Rectal smooth muscle tissue (tissue), 1 donor: ENCODE results near the gene PHAF1.

Source experiments
- H3K27ac ChIP-seq: one replicate; pipeline ENCODE4 v1.7.0; 2013; ENCODE audit warnings: low read depth, low read length, inconsistent platforms
- H3K27me3 ChIP-seq: one replicate; pipeline ENCODE4 v1.7.0; 2013; ENCODE audit warnings: low read length; ENCODE audit not compliant: control insufficient read depth, insufficient read depth
- H3K36me3 ChIP-seq: one replicate; pipeline ENCODE4 v1.7.0; 2013; ENCODE audit warnings: low read length; ENCODE audit not compliant: control insufficient read depth, insufficient read depth
- H3K4me1 ChIP-seq: one replicate; pipeline ENCODE4 v1.7.0; 2013; ENCODE audit warnings: low read length; ENCODE audit not compliant: control insufficient read depth, insufficient read depth
- H3K4me3 ChIP-seq: one replicate; pipeline ENCODE4 v1.7.0; 2013; ENCODE audit warnings: low read length
- H3K9ac ChIP-seq: one replicate; pipeline ENCODE4 v1.7.0; 2013; ENCODE audit warnings: low read length

PHAF1 gene

DNA sequence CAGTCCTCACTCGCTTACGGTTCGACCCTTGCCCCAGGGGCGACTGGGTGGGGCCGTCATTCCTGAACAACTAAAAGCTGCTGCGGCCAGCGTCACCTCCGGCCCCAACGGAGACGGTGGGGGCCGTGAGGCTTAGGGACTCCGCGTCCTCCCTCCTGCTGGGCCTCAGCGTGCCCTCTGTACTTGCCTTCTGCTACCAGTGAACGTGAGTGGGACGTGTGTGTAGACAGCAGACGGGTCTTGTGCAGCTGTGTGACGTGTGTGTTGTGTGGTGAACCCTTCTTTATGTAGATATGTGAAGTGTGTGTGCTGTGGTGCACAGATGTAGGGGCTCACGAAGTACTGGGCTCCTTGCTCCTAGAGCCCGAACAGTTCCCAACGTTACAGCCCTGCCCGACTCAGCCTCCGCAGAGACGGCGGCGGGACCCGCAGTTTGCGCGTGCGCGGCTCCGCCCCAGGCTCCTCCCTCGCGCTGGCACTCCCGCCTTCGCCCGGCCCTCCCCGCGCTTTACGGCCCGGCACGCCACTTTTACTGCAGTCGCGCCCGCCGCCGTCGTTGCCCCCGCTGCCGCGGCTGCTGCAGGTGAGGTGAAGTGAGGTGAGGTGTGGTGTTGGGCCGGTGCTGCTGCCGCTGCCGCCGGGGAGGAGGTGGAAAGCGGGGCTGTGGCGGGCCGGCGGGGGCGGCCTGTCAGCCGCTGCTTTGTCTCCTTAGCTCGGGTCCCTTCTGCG lies at the start of gene PHAF1:
Gene PHAF1 (plus strand): TSS at position 535 of the 729 bp plus-strand sequence. CDS start 235 bp downstream, outside the sequence.
- H3K9ac ChIP-seq, result peak within 1 kb of the TSS; percentile 74
- H3K36me3 ChIP-seq, result no peaks in the 10 kb centered on the region
- peak within 1 kb of the TSS; percentile 75 for H3K27ac ChIP-seq
- no peaks in the 10 kb centered on the region for H3K27me3 ChIP-seq
- H3K4me3 ChIP-seq, result peak within 1 kb of the TSS; percentile 82
- H3K4me1 ChIP-seq, result no peaks in the 10 kb centered on the region

DNA sequence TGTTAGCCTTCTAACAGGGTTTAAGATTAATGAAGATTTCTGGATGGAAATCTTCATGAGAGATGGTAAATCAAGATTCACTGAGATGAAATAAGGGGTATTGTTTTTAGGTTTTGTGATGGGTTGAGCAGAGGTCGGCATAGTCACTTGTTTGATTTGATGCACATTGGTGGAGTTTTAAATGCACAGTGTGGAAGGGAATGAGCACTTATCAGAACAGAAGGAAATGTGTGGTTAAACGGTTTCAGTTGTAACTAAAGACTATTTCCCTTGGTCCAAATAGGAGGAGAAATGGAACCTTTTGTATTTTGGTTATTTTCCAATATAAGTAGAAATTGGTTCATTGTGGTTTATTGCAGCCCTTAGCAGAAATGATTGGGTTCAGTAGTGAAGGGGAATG lies 46.7 kb upstream of the PHAF1 start:
- no peaks in the 10 kb centered on the region for H3K4me1 ChIP-seq
- H3K36me3 ChIP-seq, result no peaks in the 10 kb centered on the region
- no peak overlapping the region for H3K4me3 ChIP-seq
- H3K27me3 ChIP-seq, result no peaks in the 10 kb centered on the region
- H3K9ac ChIP-seq, result no peak overlapping the region
- H3K27ac ChIP-seq, result no peak overlapping the region

DNA sequence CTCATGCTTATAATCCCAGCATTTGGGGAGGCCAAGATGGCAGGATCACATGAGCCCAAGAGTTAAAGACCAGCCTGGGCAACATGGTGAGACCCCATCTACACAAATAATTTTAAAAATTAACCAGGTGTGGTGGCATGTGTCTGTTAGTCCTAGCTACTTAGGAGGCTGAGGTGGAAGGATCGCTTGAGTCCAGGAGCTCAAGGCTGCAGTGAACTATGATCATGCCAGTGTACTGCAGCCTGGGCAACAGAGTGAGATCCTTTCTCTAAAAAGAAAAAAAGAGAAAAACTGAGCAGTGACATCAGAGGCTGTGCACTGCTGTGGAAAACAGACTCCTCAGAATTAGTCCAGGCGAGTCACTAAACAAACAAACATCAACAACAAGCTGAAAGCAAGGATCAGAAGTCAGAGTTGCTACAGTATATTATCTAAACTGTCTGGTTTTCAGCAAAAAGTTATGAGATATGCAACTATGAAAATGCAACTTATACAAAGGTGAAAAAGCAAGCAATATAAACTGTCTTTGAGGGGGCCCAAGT lies 41.5 kb upstream of the PHAF1 start:
- no peak overlapping the region for H3K9ac ChIP-seq
- H3K4me1 ChIP-seq, result no peaks in the 10 kb centered on the region
- peaks cover 3% of the 10 kb centered on the region for H3K36me3 ChIP-seq
- no peaks in the 10 kb centered on the region for H3K27me3 ChIP-seq
- no peak overlapping the region for H3K27ac ChIP-seq
- H3K4me3 ChIP-seq, result no peak overlapping the region

DNA sequence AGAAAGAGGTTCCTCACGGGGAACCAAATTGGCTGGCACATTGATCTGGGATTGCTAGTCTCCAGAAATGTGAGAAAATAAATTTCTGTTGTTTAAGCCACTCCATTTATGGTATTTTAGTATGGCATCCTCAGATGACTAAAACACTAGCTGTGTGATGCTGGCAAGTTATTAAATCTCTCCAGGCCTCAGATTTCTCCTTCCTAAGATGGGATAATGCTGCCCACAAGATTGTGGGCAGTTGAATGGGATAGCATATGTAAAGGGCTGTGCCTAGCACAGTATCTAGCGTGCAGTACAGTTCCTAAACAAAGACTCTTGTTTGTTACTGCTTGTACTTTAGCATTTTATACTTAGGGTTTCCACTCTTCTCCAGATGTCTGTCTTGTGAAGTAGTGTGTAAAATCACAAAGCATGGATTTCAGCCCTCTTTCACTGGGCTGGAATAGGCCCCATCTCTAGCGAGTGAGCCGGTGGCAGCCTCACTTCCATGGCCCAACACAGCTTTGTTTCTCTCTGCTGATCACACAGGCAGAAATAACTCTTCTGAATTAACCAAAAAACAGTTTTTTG lies 38.2 kb upstream of the PHAF1 start:
- no peak overlapping the region for H3K9ac ChIP-seq
- H3K27ac ChIP-seq, result no peak overlapping the region
- H3K4me3 ChIP-seq, result no peak overlapping the region
- peaks cover 3% of the 10 kb centered on the region for H3K36me3 ChIP-seq
- H3K4me1 ChIP-seq, result no peaks in the 10 kb centered on the region
- no peaks in the 10 kb centered on the region for H3K27me3 ChIP-seq

DNA sequence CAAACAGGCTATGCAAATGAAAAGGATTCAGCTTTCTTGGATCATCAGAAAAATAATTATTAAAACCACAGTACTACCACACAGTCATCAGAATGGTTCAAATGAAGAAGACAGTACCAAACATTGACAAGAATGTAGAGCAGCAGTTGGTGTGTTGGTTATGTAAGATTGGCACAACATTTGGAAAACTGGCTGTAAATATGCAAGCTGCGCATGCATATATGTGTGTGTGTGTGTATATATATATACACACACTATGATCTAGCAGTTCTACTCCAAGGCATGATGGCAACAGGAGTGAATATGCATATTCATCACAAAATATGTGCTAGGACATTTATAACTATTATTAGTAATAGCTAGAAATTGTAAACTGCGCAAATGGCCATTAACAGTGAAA lies 34.4 kb upstream of the PHAF1 start:
- Histone ChIP-seq H3K4me1 (no peaks in the 10 kb centered on the region), H3K4me3 (no peak overlapping the region), H3K9ac (no peak overlapping the region), H3K36me3 (no peaks in the 10 kb centered on the region), H3K27ac (no peak overlapping the region), H3K27me3 (no peaks in the 10 kb centered on the region)

DNA sequence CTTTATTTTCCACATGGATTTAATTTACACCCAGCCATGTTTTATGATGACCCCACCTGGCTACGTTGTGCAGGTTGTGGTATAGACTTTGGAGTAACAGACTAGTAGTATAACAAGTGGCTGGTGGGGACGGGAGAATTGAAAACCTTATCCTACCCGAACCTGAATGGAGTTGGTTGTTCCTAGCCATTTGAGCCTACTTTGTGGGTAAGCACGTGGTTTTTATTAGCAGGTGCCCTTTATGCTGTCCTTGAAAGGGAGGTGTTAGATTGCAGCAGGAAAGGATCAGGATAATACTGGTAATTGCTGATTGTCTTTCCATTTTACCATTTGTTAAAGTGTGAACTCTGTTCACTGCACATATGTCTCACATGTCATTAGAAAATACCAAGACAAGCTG lies 31.9 kb upstream of the PHAF1 start:
- H3K36me3 ChIP-seq, result no peaks in the 10 kb centered on the region

DNA sequence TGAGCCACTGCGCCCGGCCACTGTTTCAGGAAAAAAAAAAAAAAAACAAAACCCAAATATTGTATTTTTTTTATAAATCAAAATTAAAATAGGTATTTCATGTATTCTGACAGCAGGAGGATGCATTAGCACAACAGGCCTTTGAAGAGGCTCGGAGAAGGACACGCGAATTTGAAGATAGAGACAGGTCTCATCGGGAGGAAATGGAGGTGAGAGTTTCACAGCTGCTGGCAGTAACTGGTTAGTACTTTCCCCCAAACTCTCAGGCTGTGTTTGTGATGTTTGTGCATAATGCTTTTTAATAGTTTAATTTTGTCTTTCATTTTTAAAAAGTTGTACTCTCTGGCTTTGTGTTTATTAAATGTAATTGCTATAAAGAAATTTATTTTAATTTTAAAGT lies 27.6 kb upstream of the PHAF1 start:
- H3K4me1 ChIP-seq, result no peaks in the 10 kb centered on the region
- H3K9ac ChIP-seq, result no peak overlapping the region
- no peak overlapping the region for H3K27ac ChIP-seq
- no peak overlapping the region for H3K4me3 ChIP-seq
- H3K36me3 ChIP-seq, result no peaks in the 10 kb centered on the region
- H3K27me3 ChIP-seq, result no peaks in the 10 kb centered on the region

More for the DNA sequence above, 31.9 kb upstream of the PHAF1 start:
- no peaks in the 10 kb centered on the region for H3K27me3 ChIP-seq
- no peaks in the 10 kb centered on the region for H3K4me1 ChIP-seq
- H3K9ac ChIP-seq, result no peak overlapping the region
- H3K27ac ChIP-seq, result no peak overlapping the region
- no peak overlapping the region for H3K4me3 ChIP-seq

DNA sequence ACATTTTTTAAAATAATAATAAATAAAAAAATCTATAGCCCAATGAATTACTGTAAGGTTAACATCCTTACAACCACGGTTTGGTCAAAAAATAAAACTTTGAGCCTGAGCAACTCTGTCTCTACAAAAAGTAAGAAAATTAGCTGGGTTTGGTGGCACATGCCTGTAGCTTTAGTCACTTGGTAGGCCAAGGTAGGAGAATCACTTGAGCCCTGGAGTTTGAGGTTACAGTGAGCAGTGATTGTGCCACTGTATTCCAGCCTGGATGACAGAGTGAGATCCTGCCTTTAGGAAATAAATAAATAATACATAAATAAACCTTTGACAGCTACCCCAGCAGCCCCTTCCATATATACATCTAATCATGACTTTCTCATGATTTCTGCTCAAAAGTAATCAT lies 26.9 kb upstream of the PHAF1 start:
- Histone ChIP-seq H3K27ac (no peak overlapping the region), H3K9ac (no peak overlapping the region), H3K4me1 (no peaks in the 10 kb centered on the region), H3K36me3 (no peaks in the 10 kb centered on the region), H3K27me3 (no peaks in the 10 kb centered on the region), H3K4me3 (no peak overlapping the region)

DNA sequence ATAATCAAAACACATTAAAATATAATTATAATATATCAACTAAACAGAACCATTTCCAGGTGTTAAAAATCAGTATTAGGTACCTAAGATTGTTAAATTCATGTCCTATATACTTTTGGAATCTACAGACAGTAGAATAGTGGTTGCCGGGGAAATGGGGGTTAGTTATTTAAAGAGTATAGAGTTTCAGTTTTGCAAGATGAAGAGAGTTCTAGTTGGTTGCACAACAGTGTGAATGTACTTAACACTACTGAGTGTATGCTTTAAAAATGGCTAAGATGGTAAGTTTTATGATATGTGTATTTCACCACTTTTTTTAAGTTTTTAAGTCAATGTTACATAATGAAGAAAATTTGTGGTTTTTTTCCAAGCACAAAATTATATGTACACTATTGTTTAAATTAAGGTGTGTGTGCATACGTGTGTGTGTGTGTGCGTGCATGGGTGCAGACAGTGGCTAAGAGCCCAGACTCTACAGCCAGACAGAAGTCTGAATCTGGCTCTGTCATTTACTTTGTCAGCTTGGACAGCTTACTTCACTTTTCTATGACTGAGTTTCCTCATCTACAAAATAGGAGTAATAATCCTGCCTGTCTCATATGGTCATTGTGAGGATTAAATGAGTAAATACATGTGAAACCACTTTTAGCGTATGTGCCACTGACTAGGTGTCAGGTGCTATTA lies 25.3 kb upstream of the PHAF1 start:
- Histone ChIP-seq H3K9ac (no peak overlapping the region), H3K4me3 (no peak overlapping the region), H3K27me3 (no peaks in the 10 kb centered on the region), H3K36me3 (no peaks in the 10 kb centered on the region), H3K27ac (no peak overlapping the region), H3K4me1 (no peaks in the 10 kb centered on the region)

DNA sequence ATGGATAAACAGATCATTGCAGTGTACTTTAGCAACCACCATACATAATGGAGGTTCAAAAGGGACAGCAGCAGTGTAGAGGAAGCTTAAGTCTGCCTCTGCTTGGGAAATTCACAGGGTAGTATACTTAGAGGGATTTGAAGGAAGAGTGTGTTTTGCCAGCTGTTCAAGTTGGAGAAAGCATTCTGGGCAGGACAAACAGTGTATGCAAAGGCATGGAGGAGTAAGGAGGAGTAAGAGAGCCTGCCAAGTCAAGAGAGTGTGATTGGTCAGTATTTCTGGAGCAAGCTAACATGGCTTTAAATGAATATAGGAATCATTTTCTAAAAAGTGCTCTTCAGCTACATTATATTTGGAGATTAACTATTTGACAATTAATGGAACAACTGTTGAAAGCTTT lies 22.9 kb upstream of the PHAF1 start:
- no peak overlapping the region for H3K27ac ChIP-seq
- no peak overlapping the region for H3K9ac ChIP-seq

DNA sequence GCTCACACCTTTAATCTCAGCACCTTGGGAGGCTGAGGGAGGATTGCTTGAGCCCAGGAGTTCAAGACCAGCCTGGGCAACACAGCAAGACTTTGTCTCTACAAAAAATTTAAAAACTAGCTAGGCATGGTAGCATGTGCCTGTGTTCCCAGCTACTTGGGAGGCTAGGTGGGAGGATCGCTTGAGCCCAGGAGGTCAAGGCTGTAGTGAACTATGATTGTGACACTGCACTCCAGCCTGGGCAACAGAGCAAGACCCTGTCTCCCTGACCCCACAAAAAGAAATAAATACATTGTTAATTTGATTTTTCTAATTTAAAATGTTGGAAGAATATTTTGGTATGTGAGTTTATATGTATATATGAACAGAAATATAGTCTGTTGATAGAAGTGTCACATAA lies 22.4 kb upstream of the PHAF1 start:
- H3K4me3 ChIP-seq, result no peak overlapping the region
- no peaks in the 10 kb centered on the region for H3K27me3 ChIP-seq
- H3K27ac ChIP-seq, result no peak overlapping the region
- H3K9ac ChIP-seq, result no peak overlapping the region
- H3K36me3 ChIP-seq, result peaks cover 3% of the 10 kb centered on the region
- no peaks in the 10 kb centered on the region for H3K4me1 ChIP-seq

More for the DNA sequence above, 22.9 kb upstream of the PHAF1 start:
- peaks cover 1% of the 10 kb centered on the region for H3K36me3 ChIP-seq
- no peak overlapping the region for H3K4me3 ChIP-seq
- no peaks in the 10 kb centered on the region for H3K4me1 ChIP-seq
- no peaks in the 10 kb centered on the region for H3K27me3 ChIP-seq

DNA sequence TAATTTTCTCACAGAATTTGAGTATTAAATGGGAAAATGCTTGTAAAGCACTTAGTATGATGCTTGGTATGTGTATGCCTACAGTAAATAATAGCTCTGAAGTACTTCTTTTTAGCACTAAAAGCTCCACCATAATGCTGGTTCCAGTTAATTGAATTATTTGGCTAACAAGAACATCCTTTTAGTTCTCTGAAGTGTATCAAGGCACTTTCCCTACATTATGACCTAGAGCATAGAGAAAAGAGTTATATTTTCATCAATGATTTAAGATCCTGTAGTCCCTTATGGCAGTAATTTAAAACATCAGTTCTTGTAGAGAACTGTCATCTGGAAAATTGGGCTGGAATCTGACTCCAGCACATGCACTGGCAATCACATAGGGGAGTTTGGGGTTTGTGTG lies 21.9 kb upstream of the PHAF1 start:
- no peak overlapping the region for H3K27ac ChIP-seq
- no peak overlapping the region for H3K4me3 ChIP-seq
- peaks cover 3% of the 10 kb centered on the region for H3K36me3 ChIP-seq
- H3K4me1 ChIP-seq, result no peaks in the 10 kb centered on the region
- H3K27me3 ChIP-seq, result no peaks in the 10 kb centered on the region
- H3K9ac ChIP-seq, result no peak overlapping the region
